ENCODE results near the gene BSN. TPM values are rescaled to one million over a fixed set of nuclear protein-coding genes. Genes with fewer than 3 reads are reported as not detected.

BSN gene
- total and polyA plus RNA-seq, 11 donors, result 0.12 to 1.6 (median 0.75) TPM

GRCh38 chr3:49659756-49660155 is 105.5 kb downstream of the BSN start:
- no peak for ATAC-seq

GRCh38 chr3:49661281-49661680 is 107.0 kb downstream of the BSN start:
- Histone ChIP-seq H3K27me3 (no peaks in the 10 kb centered on the region), H3K4me3 (no peak overlapping the region), H3K4me1 (peaks cover 0 to 9% (median 0%) of the 10 kb centered on the region in 12 donors), H3K27ac (no peak overlapping the region), H3K36me3 (no peaks in the 10 kb centered on the region), H3K9me3 (no peaks in the 10 kb centered on the region)
- no peak for TF ChIP-seq POLR2A (IDR thresholded peaks at IDR 0.05)
- no peak for TF ChIP-seq CTCF (IDR thresholded peaks at IDR 0.05)
- DNase-seq, result no peak
- intact Hi-C loops (cut with DNase I), result no loop called here
- 77 to 88% (median 85%) methylated on average over 14 of the region's 14 CpGs for WGBS, 4 donors
- no peak for ATAC-seq

More at GRCh38 chr3:49659756-49660155, 105.5 kb downstream of the BSN start:
- DNase-seq, result no peak
- TF ChIP-seq CTCF (IDR thresholded peaks at IDR 0.05) (no peak), POLR2A (IDR thresholded peaks at IDR 0.05) (no peak)
- Histone ChIP-seq H3K27me3 (no peaks in the 10 kb centered on the region), H3K27ac (no peak overlapping the region), H3K4me3 (no peak overlapping the region), H3K4me1 (no peaks in the 10 kb centered on the region), H3K36me3 (no peaks in the 10 kb centered on the region), H3K9me3 (no peaks in the 10 kb centered on the region)
- WGBS, 4 donors, result 55 to 84% (median 73%) methylated on average over 3 to 4 of the region's 4 CpGs
- intact Hi-C loops (cut with DNase I), result no loop called here

GRCh38 chr3:49662021-49662420 is 107.7 kb downstream of the BSN start:
- TF ChIP-seq CTCF (IDR thresholded peaks at IDR 0.05), result no peak
- no peak for TF ChIP-seq POLR2A (IDR thresholded peaks at IDR 0.05)

GRCh38 chr3:49662720-49663413 is 108.6 kb downstream of the BSN start:
- TF ChIP-seq POLR2A (IDR thresholded peaks at IDR 0.05) (no peak), CTCF (IDR thresholded peaks at IDR 0.05) (no peak)
- H3K4me3 ChIP-seq, result no peak overlapping the region
- H3K27me3 ChIP-seq, result no peaks in the 10 kb centered on the region
- no peaks in the 10 kb centered on the region for H3K36me3 ChIP-seq
- H3K9me3 ChIP-seq, result no peaks in the 10 kb centered on the region
- no peak overlapping the region for H3K27ac ChIP-seq
- intact Hi-C loops (cut with DNase I), result no loop called here
- peaks cover 0 to 9% (median 0%) of the 10 kb centered on the region in 12 donors for H3K4me1 ChIP-seq
- WGBS, 4 donors, result 94 to 98% (median 95%) methylated on average over 12 to 34 of the region's 34 CpGs
- no peak for DNase-seq
- no peak for ATAC-seq

More at GRCh38 chr3:49662021-49662420, 107.7 kb downstream of the BSN start:
- ATAC-seq (no peak), DNase-seq (no peak)
- H3K9me3 ChIP-seq, result no peaks in the 10 kb centered on the region
- 88 to 92% (median 91%) methylated on average over 21 to 22 of the region's 22 CpGs for WGBS, 4 donors
- peaks cover 0 to 9% (median 0%) of the 10 kb centered on the region in 12 donors for H3K4me1 ChIP-seq
- H3K36me3 ChIP-seq, result no peaks in the 10 kb centered on the region
- H3K27me3 ChIP-seq, result no peaks in the 10 kb centered on the region
- intact Hi-C loops (cut with DNase I), result no loop called here
- H3K4me3 ChIP-seq, result no peak overlapping the region
- no peak overlapping the region for H3K27ac ChIP-seq

Measured in heart left ventricle (tissue), 16 donors.